HL-60 (cell line): ENCODE results near the gene TBCK.

Source experiments
- DNase-seq, 2 experiments: peaks; one replicate each; pipeline ENCODE4 v3.0.0-alpha.2; 2010 to 2020; ENCODE audit warnings: low read depth in 1 of 2, low spot score in 1 of 2
- H3K27ac ChIP-seq: fragments of 250-450 bp; sonication (Bioruptor Pico); replicated peaks from 2 replicates; pipeline ENCODE4 v1.5.1; 2020; ENCODE audit warnings: mild to moderate bottlenecking, moderate library complexity
- H3K27me3 ChIP-seq: fragments of 250-450 bp; sonication (Bioruptor Pico); 2 replicates; pipeline ENCODE4 v1.5.1; 2021; ENCODE audit warnings: mild to moderate bottlenecking, moderate library complexity; ENCODE audit not compliant: insufficient read depth, poor library complexity, severe bottlenecking
- H3K4me3 ChIP-seq: replicated peaks from 2 replicates; pipeline ENCODE4 v1.5.1; 2011; ENCODE audit warnings: mild to moderate bottlenecking, control low read depth, low read length; ENCODE audit not compliant: insufficient read depth
- GABPA ChIP-seq: IDR thresholded peaks from 2 replicates; pipeline ENCODE4 v1.6.1; 2012; ENCODE audit warnings: low read depth
- POLR2AphosphoS5 ChIP-seq: IDR thresholded peaks from 2 replicates; pipeline ENCODE4 v1.6.1; 2012; ENCODE audit warnings: low read depth
- SPI1 ChIP-seq: IDR thresholded peaks from 2 replicates; pipeline ENCODE4 v1.6.1; 2012; ENCODE audit warnings: low read depth, mild to moderate bottlenecking, borderline replicate concordance
- TF ChIP-seq, protein P1 (sequence below): IDR thresholded peaks from 2 replicates; pipeline ENCODE4 v1.6.1; 2012; ENCODE audit warnings: low read depth; ENCODE audit not compliant: insufficient replicate concordance
- TF ChIP-seq, protein P2 (sequence below): IDR thresholded peaks from one replicate; pipeline ENCODE4 v1.5.1; 2011; ENCODE audit warnings: low read length, control low read depth, inconsistent platforms; ENCODE audit not compliant: insufficient read depth

Gene TBCK

DNA sequence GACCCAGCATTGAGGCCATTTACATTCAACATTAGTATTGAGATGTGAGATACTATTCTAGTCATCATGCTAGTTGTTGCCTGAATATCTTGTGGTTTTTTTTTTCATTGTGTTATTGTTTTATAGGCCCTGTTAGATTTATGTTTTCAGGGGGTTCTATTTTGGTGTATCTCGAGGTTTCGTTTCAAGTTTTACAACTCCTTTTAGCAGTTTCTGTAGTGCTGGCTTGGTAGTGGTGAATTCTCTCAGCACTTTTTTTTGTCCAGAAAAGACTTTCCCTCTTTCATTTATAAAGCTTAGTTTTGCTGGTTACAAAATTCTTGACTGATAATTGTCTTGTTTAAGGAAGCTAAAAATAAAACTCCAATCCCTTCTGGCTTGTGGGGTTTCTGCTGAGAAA lies 305.2 kb downstream of the TBCK start:
- TF ChIP-seq POLR2AphosphoS5 (no peak), GABPA (no peak), SPI1 (no peak)
- TF ChIP-seq, protein P1, sequence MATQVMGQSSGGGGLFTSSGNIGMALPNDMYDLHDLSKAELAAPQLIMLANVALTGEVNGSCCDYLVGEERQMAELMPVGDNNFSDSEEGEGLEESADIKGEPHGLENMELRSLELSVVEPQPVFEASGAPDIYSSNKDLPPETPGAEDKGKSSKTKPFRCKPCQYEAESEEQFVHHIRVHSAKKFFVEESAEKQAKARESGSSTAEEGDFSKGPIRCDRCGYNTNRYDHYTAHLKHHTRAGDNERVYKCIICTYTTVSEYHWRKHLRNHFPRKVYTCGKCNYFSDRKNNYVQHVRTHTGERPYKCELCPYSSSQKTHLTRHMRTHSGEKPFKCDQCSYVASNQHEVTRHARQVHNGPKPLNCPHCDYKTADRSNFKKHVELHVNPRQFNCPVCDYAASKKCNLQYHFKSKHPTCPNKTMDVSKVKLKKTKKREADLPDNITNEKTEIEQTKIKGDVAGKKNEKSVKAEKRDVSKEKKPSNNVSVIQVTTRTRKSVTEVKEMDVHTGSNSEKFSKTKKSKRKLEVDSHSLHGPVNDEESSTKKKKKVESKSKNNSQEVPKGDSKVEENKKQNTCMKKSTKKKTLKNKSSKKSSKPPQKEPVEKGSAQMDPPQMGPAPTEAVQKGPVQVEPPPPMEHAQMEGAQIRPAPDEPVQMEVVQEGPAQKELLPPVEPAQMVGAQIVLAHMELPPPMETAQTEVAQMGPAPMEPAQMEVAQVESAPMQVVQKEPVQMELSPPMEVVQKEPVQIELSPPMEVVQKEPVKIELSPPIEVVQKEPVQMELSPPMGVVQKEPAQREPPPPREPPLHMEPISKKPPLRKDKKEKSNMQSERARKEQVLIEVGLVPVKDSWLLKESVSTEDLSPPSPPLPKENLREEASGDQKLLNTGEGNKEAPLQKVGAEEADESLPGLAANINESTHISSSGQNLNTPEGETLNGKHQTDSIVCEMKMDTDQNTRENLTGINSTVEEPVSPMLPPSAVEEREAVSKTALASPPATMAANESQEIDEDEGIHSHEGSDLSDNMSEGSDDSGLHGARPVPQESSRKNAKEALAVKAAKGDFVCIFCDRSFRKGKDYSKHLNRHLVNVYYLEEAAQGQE = no peak
- TF ChIP-seq, protein P2, sequence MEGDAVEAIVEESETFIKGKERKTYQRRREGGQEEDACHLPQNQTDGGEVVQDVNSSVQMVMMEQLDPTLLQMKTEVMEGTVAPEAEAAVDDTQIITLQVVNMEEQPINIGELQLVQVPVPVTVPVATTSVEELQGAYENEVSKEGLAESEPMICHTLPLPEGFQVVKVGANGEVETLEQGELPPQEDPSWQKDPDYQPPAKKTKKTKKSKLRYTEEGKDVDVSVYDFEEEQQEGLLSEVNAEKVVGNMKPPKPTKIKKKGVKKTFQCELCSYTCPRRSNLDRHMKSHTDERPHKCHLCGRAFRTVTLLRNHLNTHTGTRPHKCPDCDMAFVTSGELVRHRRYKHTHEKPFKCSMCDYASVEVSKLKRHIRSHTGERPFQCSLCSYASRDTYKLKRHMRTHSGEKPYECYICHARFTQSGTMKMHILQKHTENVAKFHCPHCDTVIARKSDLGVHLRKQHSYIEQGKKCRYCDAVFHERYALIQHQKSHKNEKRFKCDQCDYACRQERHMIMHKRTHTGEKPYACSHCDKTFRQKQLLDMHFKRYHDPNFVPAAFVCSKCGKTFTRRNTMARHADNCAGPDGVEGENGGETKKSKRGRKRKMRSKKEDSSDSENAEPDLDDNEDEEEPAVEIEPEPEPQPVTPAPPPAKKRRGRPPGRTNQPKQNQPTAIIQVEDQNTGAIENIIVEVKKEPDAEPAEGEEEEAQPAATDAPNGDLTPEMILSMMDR = no peak
- Histone ChIP-seq H3K27me3 (no peaks in the 10 kb centered on the region), H3K4me3 (no peak overlapping the region), H3K27ac (no peak overlapping the region)
- DNase-seq = no peak

DNA sequence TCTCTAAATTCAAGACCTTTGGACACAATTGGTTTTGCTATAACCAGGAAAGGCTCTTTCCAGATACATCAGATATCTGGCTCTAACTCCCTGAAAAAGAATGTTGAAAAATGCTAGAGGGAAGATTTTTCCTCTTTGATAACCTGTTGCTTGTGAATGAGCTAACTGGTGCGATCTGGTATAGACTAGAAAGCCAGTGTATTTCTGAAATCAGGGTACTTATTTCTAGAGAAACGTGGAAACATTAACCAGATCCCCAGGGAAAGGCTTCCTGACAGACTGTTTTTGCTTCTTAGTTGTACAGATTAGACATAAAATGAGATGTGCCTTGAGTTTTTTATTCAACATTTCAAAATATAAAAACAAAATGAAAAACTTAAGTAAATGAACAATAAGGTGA lies 313.0 kb downstream of the TBCK start:
- Histone ChIP-seq H3K27ac (no peak overlapping the region), H3K27me3 (no peaks in the 10 kb centered on the region), H3K4me3 (no peak overlapping the region)
- TF ChIP-seq, protein P2 = no peak
- TF ChIP-seq POLR2AphosphoS5 (no peak), SPI1 (no peak)
- DNase-seq = no peak

DNA sequence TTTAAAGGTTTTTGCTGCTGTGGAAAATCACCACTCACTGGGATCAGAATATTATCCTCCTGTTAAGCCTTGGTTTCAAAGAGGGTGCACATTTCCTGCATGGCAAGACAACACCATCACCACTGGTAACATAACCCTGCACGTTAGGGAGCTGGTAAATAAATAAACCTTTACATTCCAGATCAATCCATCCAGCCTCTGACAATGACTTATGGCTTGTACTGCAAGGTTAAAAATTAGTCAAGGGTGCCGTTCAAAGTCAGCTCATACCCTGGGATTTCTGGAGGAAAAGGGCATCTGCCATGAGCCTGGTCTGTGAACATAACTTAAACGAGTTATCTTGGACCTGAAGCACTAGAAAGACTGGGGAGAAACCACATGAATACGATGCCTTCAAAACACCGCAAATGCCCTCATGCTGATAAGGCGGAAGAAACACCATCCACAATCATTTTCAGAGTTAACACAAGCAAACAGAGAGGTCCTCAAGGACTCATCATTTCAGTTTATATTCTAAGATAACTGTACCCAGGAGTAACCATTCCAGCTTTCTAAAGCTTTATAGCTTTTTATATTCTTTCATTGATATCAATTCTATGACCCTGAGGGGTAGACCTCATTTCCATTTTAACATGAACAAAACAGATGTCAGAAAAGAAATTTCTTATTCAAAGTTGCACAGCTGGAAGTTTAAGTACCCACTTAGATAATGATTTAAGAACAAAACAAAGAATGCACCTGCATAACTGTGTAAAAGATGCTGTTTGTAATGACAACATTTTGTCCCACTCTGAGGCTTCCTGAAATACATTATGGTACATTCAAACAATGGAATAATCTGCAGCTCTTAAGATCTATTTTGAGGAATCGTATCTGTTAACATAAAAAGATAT lies 317.6 kb downstream of the TBCK start:
- no peak for DNase-seq
- Histone ChIP-seq H3K27ac (no peak overlapping the region), H3K27me3 (no peaks in the 10 kb centered on the region), H3K4me3 (no peak overlapping the region)
- TF ChIP-seq, protein P2 = no peak
- TF ChIP-seq POLR2AphosphoS5 (no peak), GABPA (no peak), SPI1 (no peak)
- TF ChIP-seq, protein P1 = no peak

DNA sequence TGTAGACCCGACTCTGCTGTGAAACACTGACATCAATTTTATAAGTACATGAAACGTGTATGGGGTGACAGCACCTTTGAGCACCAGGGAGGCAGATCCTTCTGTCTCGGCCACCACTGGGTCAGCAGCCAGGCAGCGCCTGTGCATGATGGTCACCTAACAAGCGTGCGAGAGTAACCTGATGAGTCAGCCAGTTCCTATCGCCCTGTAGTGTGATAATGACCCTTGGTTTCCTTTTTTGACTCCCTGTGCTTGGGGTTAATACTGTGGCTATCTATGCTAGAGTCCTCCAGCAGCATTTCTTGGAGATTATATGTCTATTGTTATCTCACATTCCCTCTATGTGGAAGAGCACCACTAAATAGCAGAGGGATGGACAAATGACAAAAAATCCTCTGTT lies 319.2 kb downstream of the TBCK start:
- no peak for DNase-seq
- H3K27ac ChIP-seq = no peak overlapping the region
- no peaks in the 10 kb centered on the region for H3K27me3 ChIP-seq
- TF ChIP-seq, protein P2 = no peak
- TF ChIP-seq POLR2AphosphoS5 = no peak
- TF ChIP-seq, protein P1 = no peak
- no peak for TF ChIP-seq GABPA
- TF ChIP-seq SPI1 = no peak
- no peak overlapping the region for H3K4me3 ChIP-seq
